Measurements from ENCODE around the gene AURKAIP1. TPM values are rescaled to one million over a fixed set of nuclear protein-coding genes. Genes with fewer than 3 reads are reported as not detected.

AURKAIP1 gene
- total RNA-seq (ENCODE audit: unreplicated experiment): 130 TPM
- long read RNA-seq, transcript AURKAIP1-203 (3 exons, 1,072 nt): minor isoform, 11 of 99 reads
- long read RNA-seq, transcript AURKAIP1-202 (4 exons, 1,047 nt): major isoform, 59 of 99 reads
- long read RNA-seq, transcript AURKAIP1-204 (4 exons, 875 nt): minor isoform, 15 of 99 reads
- long read RNA-seq, transcript AURKAIP1-201 (4 exons, 798 nt): minor isoform, 5 of 99 reads
- long read RNA-seq, partial matches to known transcripts: 6 of 99 reads
- long read RNA-seq, other reads (novel, unspliced or antisense): 3 of 99 reads

DNA sequence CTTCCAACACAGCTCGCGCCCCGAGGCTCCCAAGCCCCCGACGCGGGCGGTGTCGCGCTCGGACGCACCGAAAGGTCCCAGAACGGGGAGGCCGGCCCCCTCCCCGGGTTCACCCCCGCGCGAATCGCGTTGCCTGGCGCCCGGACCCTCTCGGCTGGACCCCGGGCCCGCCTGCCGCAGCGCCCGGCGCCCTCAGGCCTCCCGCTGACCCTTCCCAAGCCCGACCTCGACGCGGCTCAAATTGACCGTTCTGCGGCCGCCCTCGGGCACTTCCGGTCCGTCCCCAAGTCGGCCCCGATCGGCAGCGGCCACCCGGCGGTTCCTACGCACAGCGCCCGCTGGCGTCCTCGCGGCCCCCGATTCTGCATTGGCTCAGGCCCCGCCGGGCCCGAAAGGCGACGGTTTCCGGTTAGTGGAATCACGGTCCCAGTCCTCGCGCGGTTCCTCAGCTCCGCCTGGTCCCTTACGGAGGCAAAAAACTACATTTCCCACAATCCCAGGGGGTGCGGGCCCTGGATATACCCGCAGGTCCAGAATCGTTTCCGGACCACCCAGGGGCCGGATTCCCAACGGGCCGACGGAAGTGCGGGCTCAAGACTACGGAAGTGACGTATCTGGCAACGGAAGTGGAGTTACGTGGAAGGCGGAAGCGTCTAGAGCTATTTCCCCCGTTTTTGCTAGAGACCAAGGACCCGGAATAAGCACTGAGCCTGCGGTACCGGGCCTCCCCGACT is at the start of gene AURKAIP1:
Gene AURKAIP1, minus strand, starts transcription at position 279 of the 734 bp plus-strand sequence. CDS start 451 bp downstream, outside the sequence.
- TF ChIP-seq, protein P1, sequence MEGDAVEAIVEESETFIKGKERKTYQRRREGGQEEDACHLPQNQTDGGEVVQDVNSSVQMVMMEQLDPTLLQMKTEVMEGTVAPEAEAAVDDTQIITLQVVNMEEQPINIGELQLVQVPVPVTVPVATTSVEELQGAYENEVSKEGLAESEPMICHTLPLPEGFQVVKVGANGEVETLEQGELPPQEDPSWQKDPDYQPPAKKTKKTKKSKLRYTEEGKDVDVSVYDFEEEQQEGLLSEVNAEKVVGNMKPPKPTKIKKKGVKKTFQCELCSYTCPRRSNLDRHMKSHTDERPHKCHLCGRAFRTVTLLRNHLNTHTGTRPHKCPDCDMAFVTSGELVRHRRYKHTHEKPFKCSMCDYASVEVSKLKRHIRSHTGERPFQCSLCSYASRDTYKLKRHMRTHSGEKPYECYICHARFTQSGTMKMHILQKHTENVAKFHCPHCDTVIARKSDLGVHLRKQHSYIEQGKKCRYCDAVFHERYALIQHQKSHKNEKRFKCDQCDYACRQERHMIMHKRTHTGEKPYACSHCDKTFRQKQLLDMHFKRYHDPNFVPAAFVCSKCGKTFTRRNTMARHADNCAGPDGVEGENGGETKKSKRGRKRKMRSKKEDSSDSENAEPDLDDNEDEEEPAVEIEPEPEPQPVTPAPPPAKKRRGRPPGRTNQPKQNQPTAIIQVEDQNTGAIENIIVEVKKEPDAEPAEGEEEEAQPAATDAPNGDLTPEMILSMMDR (IDR thresholded peaks at IDR 0.05; ENCODE audit: partially characterized antibody, unreplicated experiment): no peak
- H3K36me3 Mint-ChIP-seq (ENCODE audit: unreplicated experiment): no peaks in the 10 kb centered on the region
- H3K4me3 Mint-ChIP-seq (ENCODE audit: unreplicated experiment): peak within 1 kb of the TSS; percentile 90

DNA sequence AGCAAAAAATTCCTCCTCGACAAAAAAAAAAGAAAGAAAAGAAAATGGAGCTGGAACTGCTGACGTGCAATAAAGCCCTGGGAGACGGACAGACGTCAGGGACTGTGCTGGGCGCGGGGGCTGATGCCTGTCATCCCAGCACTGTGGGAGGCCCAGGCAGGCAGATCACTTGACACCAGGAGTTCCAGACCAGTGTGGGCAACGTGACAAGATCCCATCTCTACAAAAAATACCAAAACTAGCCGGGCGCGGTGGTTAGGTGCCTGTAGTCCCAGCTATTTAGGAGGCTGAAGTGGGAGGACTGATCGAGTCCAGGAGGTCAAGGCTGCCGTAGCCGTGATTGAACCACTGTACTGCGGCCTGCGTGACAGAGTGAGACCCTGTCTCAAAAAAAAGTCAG is 49.7 kb upstream of the AURKAIP1 start:
- H3K4me3 Mint-ChIP-seq (ENCODE audit: unreplicated experiment): peak overlapping the region; percentile 52
- H3K9me3 Mint-ChIP-seq (ENCODE audit: unreplicated experiment): peaks cover 11% of the 10 kb centered on the region
- peak overlapping the region; percentile 77 for H3K27ac Mint-ChIP-seq (ENCODE audit: unreplicated experiment)
- H3K27me3 Mint-ChIP-seq (ENCODE audit: unreplicated experiment): peaks cover 6% of the 10 kb centered on the region
- no peaks in the 10 kb centered on the region for H3K36me3 Mint-ChIP-seq (ENCODE audit: unreplicated experiment)
- TF ChIP-seq, protein P1 (IDR thresholded peaks at IDR 0.05; ENCODE audit: partially characterized antibody, unreplicated experiment): no peak
- no peak for DNase-seq
- peaks cover 10% of the 10 kb centered on the region for H3K4me1 Mint-ChIP-seq (ENCODE audit: low read depth, unreplicated experiment)

More for the DNA sequence above, at the start of gene AURKAIP1:
- peak within 1 kb of the TSS; percentile 55 for H3K27ac Mint-ChIP-seq (ENCODE audit: unreplicated experiment)
- H3K27me3 Mint-ChIP-seq (ENCODE audit: unreplicated experiment): no peaks in the 10 kb centered on the region
- peaks cover under 1% of the 10 kb centered on the region for H3K9me3 Mint-ChIP-seq (ENCODE audit: unreplicated experiment)
- peak; percentile 97 for DNase-seq
- H3K4me1 Mint-ChIP-seq (ENCODE audit: low read depth, unreplicated experiment): no peaks in the 10 kb centered on the region

DNA sequence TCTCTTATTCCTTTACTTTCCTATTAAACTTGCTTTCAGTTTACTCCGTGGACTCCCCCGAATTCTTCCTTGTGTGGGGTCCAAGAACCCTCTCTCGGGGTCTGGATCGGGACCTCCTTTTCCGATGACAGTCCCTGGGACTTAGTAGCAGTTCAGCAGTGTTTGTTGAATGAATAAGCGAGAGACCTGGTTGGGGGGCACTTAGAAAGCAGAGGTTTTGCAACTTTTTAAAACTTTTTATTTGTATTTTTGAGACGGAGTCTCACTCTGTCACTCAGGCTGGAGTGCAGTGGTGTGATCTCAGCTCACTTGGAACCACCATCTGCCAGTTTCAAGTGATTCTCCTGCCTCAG is 48.2 kb upstream of the AURKAIP1 start:
- no peaks in the 10 kb centered on the region for H3K36me3 Mint-ChIP-seq (ENCODE audit: unreplicated experiment)
- H3K27ac Mint-ChIP-seq (ENCODE audit: unreplicated experiment): no peak overlapping the region
- peaks cover 10% of the 10 kb centered on the region for H3K9me3 Mint-ChIP-seq (ENCODE audit: unreplicated experiment)
- TF ChIP-seq, protein P1 (IDR thresholded peaks at IDR 0.05; ENCODE audit: partially characterized antibody, unreplicated experiment): no peak
- peaks cover 10% of the 10 kb centered on the region for H3K4me1 Mint-ChIP-seq (ENCODE audit: low read depth, unreplicated experiment)
- H3K4me3 Mint-ChIP-seq (ENCODE audit: unreplicated experiment): no peak overlapping the region
- no peak for DNase-seq
- peaks cover 2% of the 10 kb centered on the region for H3K27me3 Mint-ChIP-seq (ENCODE audit: unreplicated experiment)

DNA sequence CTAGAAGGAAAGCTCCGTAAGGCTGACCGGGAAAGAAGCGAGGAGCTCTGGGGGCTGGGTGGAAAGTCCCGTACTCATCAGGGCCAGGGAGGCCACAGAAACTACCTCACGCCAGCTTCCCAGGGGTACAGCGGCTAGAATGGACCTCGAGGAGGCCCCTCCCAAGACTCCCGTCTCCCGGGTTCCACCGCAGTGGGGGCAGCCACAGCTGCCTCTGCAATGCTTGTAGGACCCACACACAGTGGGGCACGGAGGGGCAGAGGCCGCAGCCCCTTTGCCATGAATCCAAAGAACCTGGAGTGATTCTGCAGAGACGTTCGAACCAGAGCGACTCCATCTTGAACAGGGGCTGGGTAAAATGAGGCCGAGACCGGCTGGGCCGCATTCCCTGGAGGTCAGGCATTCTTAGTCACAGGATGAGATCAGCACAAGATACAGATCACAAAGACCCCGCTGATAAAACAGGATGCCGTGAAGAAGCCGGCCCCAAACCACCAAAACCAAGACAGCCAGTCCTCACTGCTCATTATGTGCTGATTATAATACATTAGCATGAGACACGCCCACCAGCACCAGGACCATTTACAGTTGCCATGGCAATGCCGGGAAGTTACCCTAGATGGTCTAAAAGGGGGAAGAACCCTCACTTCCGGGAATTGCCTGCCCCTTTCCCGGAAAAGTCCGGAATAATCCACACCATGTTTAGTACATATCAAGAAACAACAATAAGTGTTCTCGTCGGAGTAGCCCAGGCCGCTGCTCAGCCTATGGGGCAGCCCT is 47.6 kb upstream of the AURKAIP1 start:
- DNase-seq: no peak
- Mint-ChIP-seq H3K27ac (ENCODE audit: unreplicated experiment) (no peak overlapping the region), H3K27me3 (ENCODE audit: unreplicated experiment) (peaks cover 2% of the 10 kb centered on the region), H3K4me1 (ENCODE audit: low read depth, unreplicated experiment) (peaks cover 13% of the 10 kb centered on the region), H3K9me3 (ENCODE audit: unreplicated experiment) (peaks cover 11% of the 10 kb centered on the region), H3K4me3 (ENCODE audit: unreplicated experiment) (no peak overlapping the region), H3K36me3 (ENCODE audit: unreplicated experiment) (no peaks in the 10 kb centered on the region)
- TF ChIP-seq, protein P1 (IDR thresholded peaks at IDR 0.05; ENCODE audit: partially characterized antibody, unreplicated experiment): no peak

Data from glutamatergic neuron (in vitro differentiated cells).